Panc1 (cell line): Measurements from ENCODE around the gene UGT1A8. TPM values are rescaled to one million over a fixed set of nuclear protein-coding genes. Genes with fewer than 3 reads are reported as not detected.

ENCODE experiments used
- ATAC-seq: fragments of 200-7000 bp; cut with Tn5 transposase; 2 replicates; pipeline ENCODE4 v1.9.1; 2020; ENCODE audit warnings: mild to moderate bottlenecking, moderate library complexity
- BruUV-seq: library from RNA; stranded (reverse); fragments of 400-500 nt; replicated peaks from 2 replicates; lab custom pipeline; 2021; lab: Mats Ljungman, UMichigan
- CTCF ChIA-PET: fragments of 300-600 bp; sonication (Branson Sonifier 250); formaldehyde crosslinking; loops from one replicate; lab custom pipeline; 2022; ENCODE audit warnings: antibody characterized with exemption; lab: Charles Lee
- POLR2A ChIA-PET: fragments of 300-600 bp; sonication (Branson Sonifier 250); formaldehyde crosslinking; loops from one replicate; lab custom pipeline; 2022; ENCODE audit warnings: antibody characterized with exemption; lab: Charles Lee
- DNase-seq: peaks from one replicate; pipeline ENCODE4 v3.0.0-alpha.2; 2010; ENCODE audit warnings: low read depth, low spot score
- H3K27ac ChIP-seq: 2 replicates; pipeline ENCODE4 v1.5.1; 2011; ENCODE audit warnings: mild to moderate bottlenecking, low read length, inconsistent platforms
- H3K27me3 ChIP-seq: fragments of 200-500 bp; sonication (Bioruptor generic); 2 replicates; pipeline ENCODE4 v1.6.0; 2014; ENCODE audit warnings: low read length, inconsistent platforms; ENCODE audit not compliant: control insufficient read depth, insufficient read depth
- H3K36me3 ChIP-seq: fragments of 200-500 bp; sonication (Bioruptor generic); 2 replicates; pipeline ENCODE4 v1.5.1; 2014; ENCODE audit warnings: inconsistent platforms, mild to moderate bottlenecking, low read length, moderate library complexity; ENCODE audit not compliant: control insufficient read depth, insufficient read depth
- H3K4me1 ChIP-seq: 2 replicates; pipeline ENCODE4 v1.5.1; 2011; ENCODE audit warnings: inconsistent platforms, mild to moderate bottlenecking, low read length, moderate library complexity; ENCODE audit not compliant: control insufficient read depth, insufficient read depth
- H3K4me3 ChIP-seq, 2 experiments: 2 replicates each; pipeline ENCODE4 v1.5.1; 2011 to 2012; ENCODE audit warnings: low read depth in 2 of 2, low read length in 2 of 2, mild to moderate bottlenecking in 2 of 2, inconsistent platforms in 1 of 2, moderate library complexity in 1 of 2
- H3K9me3 ChIP-seq: fragments of 200-500 bp; sonication (Bioruptor generic); 2 replicates; pipeline ENCODE4 v1.5.1; 2014; ENCODE audit warnings: low read depth, mild to moderate bottlenecking, inconsistent platforms, low read length, moderate library complexity; ENCODE audit not compliant: control insufficient read depth, insufficient read depth
- POLR2AphosphoS5 ChIP-seq: IDR thresholded peaks from 2 replicates; pipeline ENCODE4 v1.6.1; 2012; ENCODE audit warnings: mild to moderate bottlenecking, low read depth, low read length, moderate library complexity
- REST ChIP-seq, 2 experiments: IDR thresholded peaks; 2 replicates each; pipeline ENCODE4 v1.6.1; 2011 to 2012; ENCODE audit warnings: low read depth in 2 of 2, control low read depth in 1 of 2, low read length in 1 of 2, mild to moderate bottlenecking in 1 of 2, moderate library complexity in 1 of 2; ENCODE audit not compliant: insufficient read depth in 1 of 2
- SIN3A ChIP-seq: IDR thresholded peaks from 2 replicates; pipeline ENCODE4 v1.6.1; 2012; ENCODE audit warnings: low read depth, mild to moderate bottlenecking, low read length, moderate library complexity, borderline replicate concordance; ENCODE audit not compliant: insufficient read depth
- TCF7L2 ChIP-seq: IDR thresholded peaks from 2 replicates; pipeline ENCODE4 v1.6.1; 2011; ENCODE audit warnings: mild to moderate bottlenecking, low read depth, low read length, inconsistent platforms
- in situ Hi-C: cut with HindIII; loops from 2 replicates; pipeline ENCODE4 v1.10.0; 2016; ENCODE audit warnings: low sequenced_read_pairs, low pct_unique_long_range_greater_than_20kb
- intact Hi-C: fragments of 100-400 bp; cut with micrococcal nuclease; formaldehyde crosslinking; loops from one replicate; pipeline ENCODE4 v1.10.0; 2022; ENCODE audit not compliant: unreplicated experiment
- total RNA-seq: library from RNA; stranded (reverse); gene quantifications from one replicate; pipeline ENCODE4 v1.2.1, GENCODE V29; 2021; ENCODE audit not compliant: unreplicated experiment
- TF ChIP-seq, protein P1 (sequence below): fragments of 450-650 bp; IDR thresholded peaks from 2 replicates; pipeline ENCODE4 v1.5.1; 2017; ENCODE audit warnings: mild to moderate bottlenecking

Gene UGT1A8
- total RNA-seq, 1 experiment from 2014 or later, result 0.15 TPM

GRCh38 chr2:233764761-233765160, 147.3 kb downstream of the UGT1A8 start:
- no TSS peak for BruUV-seq
- in situ Hi-C loops, result no loop called here
- ChIA-PET CTCF (no interaction called here), POLR2A (no interaction called here)
- intact Hi-C loops, result no loop called here
- peaks cover 4% of the 10 kb centered on the region; the same call in 1 of the 2 replicates for H3K27me3 ChIP-seq
- no peaks in the 10 kb centered on the region for H3K9me3 ChIP-seq
- no peaks in the 10 kb centered on the region for H3K36me3 ChIP-seq
- DNase-seq (no peak), ATAC-seq (no peak)
- H3K4me1 ChIP-seq, result no peaks in the 10 kb centered on the region
- TF ChIP-seq, protein P1, sequence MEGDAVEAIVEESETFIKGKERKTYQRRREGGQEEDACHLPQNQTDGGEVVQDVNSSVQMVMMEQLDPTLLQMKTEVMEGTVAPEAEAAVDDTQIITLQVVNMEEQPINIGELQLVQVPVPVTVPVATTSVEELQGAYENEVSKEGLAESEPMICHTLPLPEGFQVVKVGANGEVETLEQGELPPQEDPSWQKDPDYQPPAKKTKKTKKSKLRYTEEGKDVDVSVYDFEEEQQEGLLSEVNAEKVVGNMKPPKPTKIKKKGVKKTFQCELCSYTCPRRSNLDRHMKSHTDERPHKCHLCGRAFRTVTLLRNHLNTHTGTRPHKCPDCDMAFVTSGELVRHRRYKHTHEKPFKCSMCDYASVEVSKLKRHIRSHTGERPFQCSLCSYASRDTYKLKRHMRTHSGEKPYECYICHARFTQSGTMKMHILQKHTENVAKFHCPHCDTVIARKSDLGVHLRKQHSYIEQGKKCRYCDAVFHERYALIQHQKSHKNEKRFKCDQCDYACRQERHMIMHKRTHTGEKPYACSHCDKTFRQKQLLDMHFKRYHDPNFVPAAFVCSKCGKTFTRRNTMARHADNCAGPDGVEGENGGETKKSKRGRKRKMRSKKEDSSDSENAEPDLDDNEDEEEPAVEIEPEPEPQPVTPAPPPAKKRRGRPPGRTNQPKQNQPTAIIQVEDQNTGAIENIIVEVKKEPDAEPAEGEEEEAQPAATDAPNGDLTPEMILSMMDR, result no peak
- TF ChIP-seq TCF7L2, result no peak
- TF ChIP-seq REST (IDR thresholded peaks at IDR 0.05; ENCODE audit: insufficient read depth in 1 of 2, low read depth in 2 of 2, low read length in 1 of 2), result no peak
- TF ChIP-seq POLR2AphosphoS5, result no peak
- TF ChIP-seq SIN3A, result no peak
- H3K27ac ChIP-seq, result no peak overlapping the region
- H3K4me3 ChIP-seq, result no peak overlapping the region

DNA sequence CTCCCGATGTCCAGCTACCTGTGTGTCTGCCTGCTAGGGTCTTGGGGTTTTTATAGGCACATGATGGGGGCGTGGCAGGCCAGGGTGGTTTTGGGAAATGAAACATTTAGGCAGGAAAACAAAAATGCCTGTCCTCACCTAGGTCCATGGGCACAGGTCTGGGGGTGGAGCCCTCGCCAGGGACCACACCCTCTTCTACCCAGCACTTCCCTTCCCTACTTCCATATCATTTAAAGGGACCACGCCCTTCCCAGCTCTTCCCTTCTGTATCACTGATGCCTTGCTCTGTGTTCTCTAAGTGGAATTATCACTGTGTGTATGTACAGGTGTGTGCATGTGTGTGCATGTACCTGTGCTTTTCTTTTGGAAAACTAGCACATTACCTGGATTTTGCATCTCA, 149.0 kb downstream of the UGT1A8 start:
- ATAC-seq, result no peak
- ChIA-PET CTCF (no interaction called here), POLR2A (no interaction called here)
- no peak for TF ChIP-seq SIN3A
- TF ChIP-seq, protein P1, result no peak
- TF ChIP-seq TCF7L2, result no peak
- no peak for TF ChIP-seq REST (IDR thresholded peaks at IDR 0.05; ENCODE audit: insufficient read depth in 1 of 2, low read depth in 2 of 2, low read length in 1 of 2)
- no peak for TF ChIP-seq POLR2AphosphoS5
- in situ Hi-C loops (no loop called here), intact Hi-C loops (no loop called here)
- DNase-seq, result no peak
- BruUV-seq, result no TSS peak
- H3K36me3 ChIP-seq, result no peaks in the 10 kb centered on the region
- H3K27ac ChIP-seq, result no peak overlapping the region
- H3K27me3 ChIP-seq, result peaks cover 4% of the 10 kb centered on the region; the same call in 1 of the 2 replicates
- H3K4me3 ChIP-seq, result no peak overlapping the region
- H3K9me3 ChIP-seq, result no peaks in the 10 kb centered on the region
- no peaks in the 10 kb centered on the region for H3K4me1 ChIP-seq
